Measurements from ENCODE around the gene KATNBL1. TPM values are rescaled to one million over a fixed set of nuclear protein-coding genes. Genes with fewer than 3 reads are reported as not detected.
"Not testable (repeated sequence)": the region's sequence is repeated elsewhere in the genome, so short reads cannot be mapped to it uniquely, and the experiment has no call there.

Gene KATNBL1
- total RNA-seq, 2 experiments from 2014 or later, result 40.5 to 42.1 TPM

GRCh38 chr15:34125945-34126344 is 84.0 kb downstream of the KATNBL1 start:
- ChIA-PET CTCF (no interaction called here), POLR2A (no interaction called here)
- peaks cover 6% of the 10 kb centered on the region for H3K27me3 Mint-ChIP-seq
- H3K4me1 Mint-ChIP-seq, result no peaks in the 10 kb centered on the region
- H3K4me3 Mint-ChIP-seq, result no peak overlapping the region
- no peak overlapping the region for H3K27ac Mint-ChIP-seq
- no peak for DNase-seq
- H3K9me3 Mint-ChIP-seq, result no peaks in the 10 kb centered on the region
- no peaks in the 10 kb centered on the region for H3K36me3 Mint-ChIP-seq (ENCODE audit: low read depth)

- CTCF ChIA-PET, result interaction anchor here (2.1 kb wide), 1 partner anchor 85 kb away, joined by 5 read pairs; the partner anchor contains the start of gene KATNBL1
Measured at GRCh38 chr15:34124651-34125050, 85.2 kb downstream of the KATNBL1 start.

GRCh38 chr15:34122771-34123183 is 87.1 kb downstream of the KATNBL1 start:
- Mint-ChIP-seq H3K4me1 (no peaks in the 10 kb centered on the region), H3K27me3 (peaks cover 13% of the 10 kb centered on the region), H3K27ac (no peak overlapping the region), H3K4me3 (no peak overlapping the region), H3K36me3 (ENCODE audit: low read depth) (no peaks in the 10 kb centered on the region), H3K9me3 (no peaks in the 10 kb centered on the region)
- POLR2A ChIA-PET, result interaction anchor here (1.0 kb wide), 1 partner anchor 487 kb away, joined by 3 read pairs; no protein-coding TSS in a partner anchor
- no peak for DNase-seq
- CTCF ChIA-PET, result no interaction called here

More at GRCh38 chr15:34124651-34125050, 85.2 kb downstream of the KATNBL1 start:
- H3K9me3 Mint-ChIP-seq, result no peaks in the 10 kb centered on the region
- H3K4me3 Mint-ChIP-seq, result no peak overlapping the region
- DNase-seq, result no peak
- H3K27me3 Mint-ChIP-seq, result peaks cover 13% of the 10 kb centered on the region
- H3K36me3 Mint-ChIP-seq (ENCODE audit: low read depth), result no peaks in the 10 kb centered on the region
- no peaks in the 10 kb centered on the region for H3K4me1 Mint-ChIP-seq
- POLR2A ChIA-PET, result no interaction called here
- H3K27ac Mint-ChIP-seq, result no peak overlapping the region

- H3K9me3 Mint-ChIP-seq; H3K36me3 Mint-ChIP-seq (ENCODE audit: low read depth); H3K4me3 Mint-ChIP-seq; H3K27ac Mint-ChIP-seq; POLR2A ChIA-PET; DNase-seq; H3K4me1 Mint-ChIP-seq; CTCF ChIA-PET; H3K27me3 Mint-ChIP-seq: not testable (repeated sequence)
Measured at GRCh38 chr15:34121786-34122185, 88.1 kb downstream of the KATNBL1 start.

GRCh38 chr15:34120420-34120819 is 89.5 kb downstream of the KATNBL1 start:
- DNase-seq; H3K27ac Mint-ChIP-seq; H3K9me3 Mint-ChIP-seq; H3K4me3 Mint-ChIP-seq; CTCF ChIA-PET; POLR2A ChIA-PET; H3K27me3 Mint-ChIP-seq; H3K36me3 Mint-ChIP-seq (ENCODE audit: low read depth); H3K4me1 Mint-ChIP-seq: not testable (repeated sequence)

GRCh38 chr15:34119291-34119690 is 90.6 kb downstream of the KATNBL1 start:
- H3K9me3 Mint-ChIP-seq, result no peaks in the 10 kb centered on the region
- peaks cover 6% of the 10 kb centered on the region for H3K27me3 Mint-ChIP-seq
- DNase-seq, result no peak
- H3K36me3 Mint-ChIP-seq (ENCODE audit: low read depth), result no peaks in the 10 kb centered on the region
- no peak overlapping the region for H3K27ac Mint-ChIP-seq
- no peaks in the 10 kb centered on the region for H3K4me1 Mint-ChIP-seq
- POLR2A ChIA-PET, result no interaction called here
- CTCF ChIA-PET, result no interaction called here
- H3K4me3 Mint-ChIP-seq, result no peak overlapping the region

- POLR2A ChIA-PET, result no interaction called here
- CTCF ChIA-PET, result interaction anchor here (1.4 kb wide), 1 partner anchor 9 kb away, joined by 3 read pairs; no protein-coding TSS in a partner anchor
- H3K4me3 Mint-ChIP-seq, result no peak overlapping the region
- H3K9me3 Mint-ChIP-seq, result no peaks in the 10 kb centered on the region
- no peaks in the 10 kb centered on the region for H3K4me1 Mint-ChIP-seq
- peaks cover 6% of the 10 kb centered on the region for H3K27me3 Mint-ChIP-seq
- DNase-seq, result no peak
- H3K36me3 Mint-ChIP-seq (ENCODE audit: low read depth), result no peaks in the 10 kb centered on the region
- no peak overlapping the region for H3K27ac Mint-ChIP-seq
Measured at GRCh38 chr15:34116620-34117019, 93.3 kb downstream of the KATNBL1 start.

- ChIA-PET POLR2A (interaction anchor here (1.4 kb wide), 1 partner anchor 12 kb away, joined by 3 read pairs; no protein-coding TSS in a partner anchor), CTCF (interaction anchor here (1.0 kb wide), 1 partner anchor 223 kb away, joined by 3 read pairs; no protein-coding TSS in a partner anchor)
- no peak overlapping the region for H3K27ac Mint-ChIP-seq
- H3K4me1 Mint-ChIP-seq, result peaks cover 4% of the 10 kb centered on the region
- H3K9me3 Mint-ChIP-seq, result no peaks in the 10 kb centered on the region
- no peak for DNase-seq
- H3K27me3 Mint-ChIP-seq, result no peaks in the 10 kb centered on the region
- no peak overlapping the region for H3K4me3 Mint-ChIP-seq
- H3K36me3 Mint-ChIP-seq (ENCODE audit: low read depth), result no peaks in the 10 kb centered on the region
Measured at GRCh38 chr15:34114739-34115138, 95.2 kb downstream of the KATNBL1 start.

- POLR2A ChIA-PET, result interaction anchor here (1.4 kb wide), 1 partner anchor 12 kb away, joined by 3 read pairs; no protein-coding TSS in a partner anchor
- Mint-ChIP-seq H3K27ac (no peak overlapping the region), H3K4me3 (no peak overlapping the region), H3K36me3 (ENCODE audit: low read depth) (no peaks in the 10 kb centered on the region), H3K27me3 (no peaks in the 10 kb centered on the region), H3K4me1 (peaks cover 4% of the 10 kb centered on the region), H3K9me3 (no peaks in the 10 kb centered on the region)
- DNase-seq, result no peak
- CTCF ChIA-PET, result interaction anchor here (1.0 kb wide), 1 partner anchor 224 kb away, joined by 3 read pairs; no protein-coding TSS in a partner anchor
Measured at GRCh38 chr15:34114215-34114614, 95.7 kb downstream of the KATNBL1 start.

GRCh38 chr15:34111488-34111887 is 98.4 kb downstream of the KATNBL1 start:
- Mint-ChIP-seq H3K36me3 (ENCODE audit: low read depth) (no peaks in the 10 kb centered on the region), H3K27me3 (no peaks in the 10 kb centered on the region), H3K27ac (no peak overlapping the region), H3K4me3 (no peak overlapping the region), H3K9me3 (no peaks in the 10 kb centered on the region), H3K4me1 (peaks cover 4% of the 10 kb centered on the region)
- DNase-seq, result no peak
- POLR2A ChIA-PET, result interaction anchor here (0.7 to 1.5 kb wide), 3 partner anchors 10 to 113 kb away, joined by 3 to 4 read pairs (median 3); partner anchors contain the start of genes EMC4, EMC7, KATNBL1 and PGBD4
- CTCF ChIA-PET, result interaction anchor here (2.2 to 3.5 kb wide), 2 partner anchors 12 to 98 kb away, joined by 9 to 36 read pairs; partner anchors contain the start of gene KATNBL1

- Mint-ChIP-seq H3K36me3 (ENCODE audit: low read depth) (peaks cover 2% of the 10 kb centered on the region), H3K4me1 (peaks cover 6% of the 10 kb centered on the region), H3K4me3 (no peak overlapping the region), H3K9me3 (no peaks in the 10 kb centered on the region), H3K27ac (no peak overlapping the region), H3K27me3 (no peaks in the 10 kb centered on the region)
- CTCF ChIA-PET, result interaction anchor here (0.8 to 3.5 kb wide), 14 partner anchors 11 to 832 kb away, joined by 3 to 36 read pairs (median 4); partner anchors contain the start of genes KATNBL1 and LPCAT4
- POLR2A ChIA-PET, result interaction anchor here (1.2 to 3.5 kb wide), 4 partner anchors 9 to 257 kb away, joined by 3 to 14 read pairs (median 7); partner anchors contain the start of genes EMC7, KATNBL1, LPCAT4 and PGBD4
- no peak for DNase-seq
Measured at GRCh38 chr15:34109797-34110663, 99.9 kb downstream of the KATNBL1 start.

GRCh38 chr15:34107315-34107714 is 102.6 kb downstream of the KATNBL1 start:
- Mint-ChIP-seq H3K4me1 (peaks cover 20% of the 10 kb centered on the region), H3K4me3 (no peak overlapping the region), H3K9me3 (no peaks in the 10 kb centered on the region), H3K36me3 (ENCODE audit: low read depth) (peaks cover 21% of the 10 kb centered on the region), H3K27me3 (no peaks in the 10 kb centered on the region), H3K27ac (no peak overlapping the region)
- ChIA-PET POLR2A (interaction anchor here (3.5 kb wide), 1 partner anchor 102 kb away, joined by 14 read pairs; the partner anchor contains the start of gene KATNBL1), CTCF (interaction anchor here (1.5 to 2.8 kb wide), 2 partner anchors 9 to 103 kb away, joined by 3 to 15 read pairs; partner anchors contain the start of gene KATNBL1)
- DNase-seq, result no peak

- no peaks in the 10 kb centered on the region for H3K27me3 Mint-ChIP-seq
- H3K4me3 Mint-ChIP-seq, result no peak overlapping the region
- no peak overlapping the region for H3K27ac Mint-ChIP-seq
- POLR2A ChIA-PET, result no interaction called here
- H3K4me1 Mint-ChIP-seq, result peaks cover 24% of the 10 kb centered on the region
- CTCF ChIA-PET, result interaction anchor here (2.8 kb wide), 1 partner anchor 104 kb away, joined by 15 read pairs; the partner anchor contains the start of gene KATNBL1
- H3K36me3 Mint-ChIP-seq (ENCODE audit: low read depth), result peaks cover 28% of the 10 kb centered on the region
- H3K9me3 Mint-ChIP-seq, result no peaks in the 10 kb centered on the region
- DNase-seq, result no peak
Measured at GRCh38 chr15:34106423-34106822, 103.5 kb downstream of the KATNBL1 start.
